GM06990 (cell line): ENCODE results near the gene ZFP91.

Source experiments
- DNase-seq: peaks from one replicate; pipeline ENCODE4 v3.0.0-alpha.2; 2011; ENCODE audit not compliant: insufficient read length; ENCODE audit errors: extremely low read depth
- H3K27me3 ChIP-seq: replicated peaks from 2 replicates; pipeline ENCODE4 v1.6.0; 2011; ENCODE audit warnings: low read length; ENCODE audit not compliant: control insufficient read depth, insufficient read depth
- H3K36me3 ChIP-seq: 2 replicates; pipeline ENCODE4 v1.5.1; 2011; ENCODE audit warnings: low read length; ENCODE audit not compliant: control insufficient read depth, insufficient read depth
- H3K4me3 ChIP-seq: replicated peaks from 2 replicates; pipeline ENCODE4 v1.5.1; 2011; ENCODE audit warnings: low read depth, mild to moderate bottlenecking, control low read depth, low read length
- CTCF ChIP-seq: IDR thresholded peaks from 2 replicates; pipeline ENCODE4 v1.5.1; 2011; ENCODE audit warnings: low read length, control low read depth, mild to moderate bottlenecking, inconsistent platforms; ENCODE audit not compliant: insufficient read depth, poor library complexity, severe bottlenecking

ZFP91 gene

GRCh38 chr11:58578635-58579191 lies at the start of gene ZFP91:
Gene ZFP91, plus strand, starts transcription at chr11:58579063. Its CDS starts 219 bp downstream, at chr11:58579282.
- TF ChIP-seq CTCF = no peak
- H3K27me3 ChIP-seq = no peaks in the 10 kb centered on the region
- DNase-seq = peak; percentile 99

GRCh38 chr11:58530236-58530635 lies 48.6 kb upstream of the ZFP91 start:
- no peak overlapping the region for H3K4me3 ChIP-seq
- TF ChIP-seq CTCF = no peak
- H3K36me3 ChIP-seq = peaks cover 17% of the 10 kb centered on the region
- DNase-seq = no peak
- H3K27me3 ChIP-seq = no peaks in the 10 kb centered on the region

More at GRCh38 chr11:58578635-58579191, at the start of gene ZFP91:
- no peaks in the 10 kb centered on the region for H3K36me3 ChIP-seq
- H3K4me3 ChIP-seq = peak within 1 kb of the TSS; percentile 96

- Histone ChIP-seq H3K4me3 (no peak overlapping the region), H3K27me3 (no peaks in the 10 kb centered on the region), H3K36me3 (peaks cover 17% of the 10 kb centered on the region)
- TF ChIP-seq CTCF = no peak
- DNase-seq = no peak
Observed at GRCh38 chr11:58531865-58532341, 47.0 kb upstream of the ZFP91 start.

- peaks cover 26% of the 10 kb centered on the region for H3K36me3 ChIP-seq
- no peaks in the 10 kb centered on the region for H3K27me3 ChIP-seq
- no peak for DNase-seq
- H3K4me3 ChIP-seq = no peak overlapping the region
- no peak for TF ChIP-seq CTCF
Observed at GRCh38 chr11:58546841-58547240, 32.0 kb upstream of the ZFP91 start.

GRCh38 chr11:58549644-58550043 lies 29.2 kb upstream of the ZFP91 start:
- Histone ChIP-seq H3K36me3 (peaks cover 35% of the 10 kb centered on the region), H3K4me3 (no peak overlapping the region), H3K27me3 (no peaks in the 10 kb centered on the region)
- no peak for DNase-seq
- TF ChIP-seq CTCF = no peak

- TF ChIP-seq CTCF = no peak
- H3K27me3 ChIP-seq = no peaks in the 10 kb centered on the region
- no peak for DNase-seq
- H3K4me3 ChIP-seq = no peak overlapping the region
- peaks cover 17% of the 10 kb centered on the region for H3K36me3 ChIP-seq
Observed at GRCh38 chr11:58560842-58561241, 18.0 kb upstream of the ZFP91 start.
